Measurements from ENCODE around the gene GFM1. TPM values are rescaled to one million over a fixed set of nuclear protein-coding genes. Genes with fewer than 3 reads are reported as not detected.

Gene GFM1
- total RNA-seq = 74.9 TPM

- DNase-seq = peak; percentile 94
Measured at GRCh38 chr3:158644345-158644908, at the start of gene GFM1. Gene GFM1 (plus strand): TSS chr3:158644527. CDS start chr3:158644635, 108 bp downstream.

GRCh38 chr3:158600787-158601186, 43.5 kb upstream of the GFM1 start:
- DNase-seq = no peak

GRCh38 chr3:158602227-158602626, 42.1 kb upstream of the GFM1 start:
- DNase-seq = no peak

- DNase-seq = no peak
Measured at GRCh38 chr3:158617982-158618875, 26.1 kb upstream of the GFM1 start.

GRCh38 chr3:158625881-158626280, 18.4 kb upstream of the GFM1 start:
- no peak for DNase-seq

- DNase-seq = no peak
Measured at GRCh38 chr3:158631981-158632380, 12.3 kb upstream of the GFM1 start.

- DNase-seq = no peak
Measured at GRCh38 chr3:158640646-158641045, 3.7 kb upstream of the GFM1 start.

- DNase-seq = no peak
Measured at GRCh38 chr3:158642005-158642404, 2.3 kb upstream of the GFM1 start.

GRCh38 chr3:158642474-158643210, 1.7 kb upstream of the GFM1 start:
- DNase-seq = no peak

- no peak for DNase-seq
Measured at GRCh38 chr3:158649791-158650190, 5.5 kb downstream of the GFM1 start.

- no peak for DNase-seq
Measured at GRCh38 chr3:158651192-158651591, 6.9 kb downstream of the GFM1 start.

- no peak for DNase-seq
Measured at GRCh38 chr3:158652463-158652862, 8.1 kb downstream of the GFM1 start.

GRCh38 chr3:158658889-158659288, 14.6 kb downstream of the GFM1 start:
- DNase-seq = no peak

- DNase-seq = peak; percentile 12
Measured at GRCh38 chr3:158659454-158660237, 15.3 kb downstream of the GFM1 start.

- DNase-seq = no peak
Measured at GRCh38 chr3:158660711-158661110, 16.4 kb downstream of the GFM1 start.

GRCh38 chr3:158663246-158663645, 18.9 kb downstream of the GFM1 start:
- DNase-seq = no peak

- DNase-seq = no peak
Measured at GRCh38 chr3:158663832-158664231, 19.5 kb downstream of the GFM1 start.

GRCh38 chr3:158666416-158666815, 22.1 kb downstream of the GFM1 start:
- no peak for DNase-seq

GRCh38 chr3:158668506-158668905, 24.2 kb downstream of the GFM1 start:
- no peak for DNase-seq

GRCh38 chr3:158671821-158672214, 27.5 kb downstream of the GFM1 start:
- no peak for DNase-seq

- DNase-seq = peak; percentile 53
Measured at GRCh38 chr3:158672215-158673176, 28.2 kb downstream of the GFM1 start, which contains the start of gene LXN. Gene LXN (minus strand): TSS chr3:158672648. CDS start chr3:158672478, 170 bp downstream.

All from occipital lobe (tissue), 2 donors.